Aorta (tissue), 5 donors: ENCODE data around the gene GGT6. TPM values are rescaled to one million over a fixed set of nuclear protein-coding genes. Genes with fewer than 3 reads are reported as not detected.

Experiments used
- ATAC-seq: fragments of 200-7000 bp; cut with Tn5 transposase; one replicate; pipeline ENCODE4 v1.9.1; 2022; ENCODE audit warnings: moderate library complexity; ENCODE audit not compliant: low FRiP score
- DNase-seq, 2 donors: peaks; one replicate each; pipeline ENCODE4 v3.0.0-alpha.2; 2020
- H3K27ac ChIP-seq, 2 donors: one replicate each; pipeline ENCODE4 v1.5.1; 2013; ENCODE audit warnings: low read length in 2 of 2, mild to moderate bottlenecking in 2 of 2, moderate library complexity in 2 of 2, control low read depth in 1 of 2, inconsistent platforms in 1 of 2, low read depth in 1 of 2
- H3K27me3 ChIP-seq, 2 donors: one replicate each; pipeline ENCODE4 v1.6.1; 2013; ENCODE audit warnings: control low read depth in 1 of 2, low read length in 1 of 2, mild to moderate bottlenecking in 1 of 2, moderate library complexity in 1 of 2; ENCODE audit not compliant: insufficient read depth in 2 of 2, control insufficient read depth in 1 of 2
- H3K36me3 ChIP-seq, 2 donors: one replicate each; pipeline ENCODE4 v1.6.1; 2013; ENCODE audit warnings: control low read depth in 1 of 2, low read length in 1 of 2, mild to moderate bottlenecking in 1 of 2; ENCODE audit not compliant: insufficient read depth in 2 of 2, control insufficient read depth in 1 of 2
- H3K4me1 ChIP-seq, 2 donors: one replicate each; pipeline ENCODE4 v1.6.1; 2013; ENCODE audit warnings: low read length in 2 of 2, control low read depth in 1 of 2, mild to moderate bottlenecking in 1 of 2, moderate library complexity in 1 of 2; ENCODE audit not compliant: insufficient read depth in 2 of 2, control insufficient read depth in 1 of 2
- H3K4me3 ChIP-seq, 2 donors: one replicate each; pipeline ENCODE4 v1.5.1; 2013; ENCODE audit warnings: low read length in 2 of 2, control low read depth in 1 of 2, mild to moderate bottlenecking in 1 of 2
- H3K9me3 ChIP-seq: one replicate; pipeline ENCODE4 v1.6.1; 2013; ENCODE audit warnings: mild to moderate bottlenecking, low read length; ENCODE audit not compliant: control insufficient read depth
- WGBS, 2 donors: extraction: QIAGEN DNeasy Blood & Tissue Kit; methylation state at CpG; one replicate each; pipeline ENCODE4 v1.1.7; 2013; 5-methylcytosine and 5-hydroxymethylcytosine counted together
- intact Hi-C, 2 donors: fragments of 100-400 bp; cut with DNase I; formaldehyde crosslinking; loops; one replicate each; pipeline versions ENCODE4 v1.14.2 to v1.15.0; 2022
- polyA plus RNA-seq, 2 donors: library from polyadenylated mRNA; stranded (reverse); fragments of 200-250 nt; gene quantifications; one replicate each; pipeline ENCODE4 v1.2.3, GENCODE V29; 2013
- total RNA-seq, 2 donors: library from RNA; stranded (reverse); fragmentation: NEBNext Ultra II Directional; extraction: Animal tissue kit (Norgen Biotek cat#: 25700); gene quantifications; one replicate each; pipeline ENCODE4 v1.2.1, GENCODE V29; 2021
- donor health status: healthy with polysubstance abuse.
- donor health status: Bipolar disorder and iron deficiency.
- donor health status: DM: no; HTN: no; CAD: no.
- donor health status: DM: no; HTN: no; CAD: no.
- donor health status: DM: yes; HTN: yes; CAD: no.

Gene GGT6
- total and polyA plus RNA-seq, 4 donors: 3.5 TPM; not detected in 3

GRCh38 chr17:4587195-4587594 lies 26.8 kb upstream of the GGT6 start:
- no peaks in the 10 kb centered on the region for H3K27me3 ChIP-seq
- 96 to 98% methylated on average over 7 of the region's 7 CpGs for WGBS, 2 donors
- H3K4me3 ChIP-seq: no peak overlapping the region
- DNase-seq (peak in 1 of 2 donors; percentile 21), ATAC-seq (no peak)
- H3K36me3 ChIP-seq: no peaks in the 10 kb centered on the region
- H3K4me1 ChIP-seq: no peaks in the 10 kb centered on the region
- no peaks in the 10 kb centered on the region for H3K9me3 ChIP-seq
- intact Hi-C loops: no loop called here
- H3K27ac ChIP-seq: no peak overlapping the region

DNA sequence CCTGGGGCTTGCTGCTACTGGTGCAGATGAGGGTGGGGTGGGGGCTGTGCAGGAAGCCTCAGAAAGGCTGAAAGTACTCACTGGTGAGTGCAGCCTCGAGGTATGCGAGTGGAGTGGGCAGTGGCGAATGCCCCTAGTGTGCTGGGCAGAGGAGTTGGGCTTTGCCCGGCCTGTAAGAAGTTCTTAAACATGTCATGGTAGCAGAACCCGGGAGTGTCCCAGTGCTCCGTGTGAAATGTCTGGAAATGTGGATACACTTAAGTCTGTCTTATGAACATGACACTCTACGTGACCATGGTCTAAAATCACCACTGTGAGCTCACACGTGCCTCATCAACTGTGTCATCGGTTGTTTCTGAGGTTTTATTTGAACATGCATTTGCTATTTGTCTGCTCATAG lies 25.7 kb upstream of the GGT6 start:
- no peaks in the 10 kb centered on the region for H3K9me3 ChIP-seq
- DNase-seq (peak in 1 of 2 donors; percentile 5), ATAC-seq (no peak)
- no peak overlapping the region for H3K27ac ChIP-seq
- 90 to 98% methylated on average over 9 of the region's 9 CpGs for WGBS, 2 donors
- no peaks in the 10 kb centered on the region for H3K4me1 ChIP-seq
- no peaks in the 10 kb centered on the region for H3K36me3 ChIP-seq
- no peaks in the 10 kb centered on the region for H3K27me3 ChIP-seq
- H3K4me3 ChIP-seq: no peak overlapping the region
- intact Hi-C loops: no loop called here

DNA sequence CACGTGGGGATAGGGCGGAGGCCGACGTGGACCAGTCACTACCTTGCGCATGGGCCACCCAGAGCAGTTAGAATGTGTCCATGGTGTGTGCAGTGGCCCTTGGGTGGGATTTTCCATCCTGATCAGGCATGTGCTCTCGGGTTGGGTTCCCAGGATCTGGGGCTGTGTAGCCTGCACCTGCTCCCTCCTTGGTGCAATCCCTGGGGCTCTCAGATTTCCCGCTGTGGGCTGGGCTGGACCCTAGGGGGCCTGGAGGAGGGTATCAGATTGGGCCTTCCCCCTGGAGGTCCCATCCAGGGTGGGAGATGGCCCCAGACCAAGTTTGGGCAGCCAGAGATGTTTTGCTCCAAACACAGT lies 25.2 kb upstream of the GGT6 start:
- ATAC-seq (no peak), DNase-seq (no peak)
- no peaks in the 10 kb centered on the region for H3K4me1 ChIP-seq
- 90 to 94% methylated on average over 7 of the region's 7 CpGs for WGBS, 2 donors
- H3K9me3 ChIP-seq: no peaks in the 10 kb centered on the region
- no peaks in the 10 kb centered on the region for H3K27me3 ChIP-seq
- intact Hi-C loops: no loop called here
- no peaks in the 10 kb centered on the region for H3K36me3 ChIP-seq
- H3K27ac ChIP-seq: no peak overlapping the region
- no peak overlapping the region for H3K4me3 ChIP-seq

- ATAC-seq: no peak
- 33 to 38% methylated on average over 41 to 57 of the region's 57 CpGs for WGBS, 2 donors
- H3K4me1 ChIP-seq: no peaks in the 10 kb centered on the region
Measured at GRCh38 chr17:4584917-4585637, 24.7 kb upstream of the GGT6 start.

GRCh38 chr17:4584101-4584916 lies 23.9 kb upstream of the GGT6 start, which contains the start of gene SMTNL2:
Gene SMTNL2, plus strand, starts transcription at chr17:4584529. Its CDS starts 77 bp downstream, at chr17:4584606.
- WGBS, 2 donors: 1% methylated on average over 83 to 100 of the region's 100 CpGs
- no peaks in the 10 kb centered on the region for H3K9me3 ChIP-seq
- DNase-seq (peak; percentile 47 to 83), ATAC-seq (no peak)
- H3K27me3 ChIP-seq: no peaks in the 10 kb centered on the region
- intact Hi-C loops: no loop called here
- H3K27ac ChIP-seq: no peak within 1 kb of the TSS
- no peaks in the 10 kb centered on the region for H3K4me1 ChIP-seq
- H3K4me3 ChIP-seq: peak within 1 kb of the TSS; percentile 15 to 17
- no peaks in the 10 kb centered on the region for H3K36me3 ChIP-seq

More at GRCh38 chr17:4584917-4585637, 24.7 kb upstream of the GGT6 start:
- peak; percentile 37 to 71 for DNase-seq
- Histone ChIP-seq H3K36me3 (no peaks in the 10 kb centered on the region), H3K27me3 (no peaks in the 10 kb centered on the region), H3K4me3 (no peak overlapping the region), H3K27ac (no peak overlapping the region), H3K9me3 (no peaks in the 10 kb centered on the region)
- intact Hi-C loops: no loop called here

DNA sequence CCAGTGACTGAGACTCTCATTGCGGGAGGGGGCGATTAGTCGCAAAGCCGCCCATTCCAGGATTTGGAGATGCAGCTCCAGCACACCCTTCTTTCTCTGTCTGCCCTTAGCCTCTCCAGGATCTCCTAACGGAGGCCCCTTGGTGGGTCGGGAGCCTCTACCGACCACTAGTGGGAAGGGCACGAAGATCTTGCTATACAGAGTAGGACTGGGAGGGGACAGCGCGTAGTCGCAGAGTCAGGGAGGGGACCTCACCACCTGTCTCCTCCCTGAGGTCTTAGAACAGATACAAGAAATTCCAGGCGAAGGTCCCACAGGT lies 23.4 kb upstream of the GGT6 start:
- Histone ChIP-seq H3K27me3 (no peaks in the 10 kb centered on the region), H3K4me3 (no peak overlapping the region), H3K4me1 (no peaks in the 10 kb centered on the region), H3K9me3 (no peaks in the 10 kb centered on the region), H3K27ac (no peak overlapping the region), H3K36me3 (no peaks in the 10 kb centered on the region)
- peak; percentile 40 for ATAC-seq
- DNase-seq: no peak
- WGBS, 2 donors: 28% methylated on average over 12 of the region's 12 CpGs
- intact Hi-C loops: no loop called here

GRCh38 chr17:4583206-4583605 lies 22.8 kb upstream of the GGT6 start:
- WGBS, 2 donors: 87 to 95% methylated on average over 3 of the region's 3 CpGs
- Histone ChIP-seq H3K4me1 (no peaks in the 10 kb centered on the region), H3K9me3 (no peaks in the 10 kb centered on the region), H3K4me3 (no peak overlapping the region), H3K27me3 (no peaks in the 10 kb centered on the region), H3K27ac (no peak overlapping the region), H3K36me3 (no peaks in the 10 kb centered on the region)
- ATAC-seq (no peak), DNase-seq (peak in 1 of 2 donors; percentile 4)
- intact Hi-C loops: no loop called here

- WGBS, 2 donors: 87 to 90% methylated on average over 8 of the region's 8 CpGs
- peak in 1 of 2 donors; percentile 35 for DNase-seq
Measured at GRCh38 chr17:4582691-4583090, 22.3 kb upstream of the GGT6 start.

GRCh38 chr17:4582101-4582501 lies 21.7 kb upstream of the GGT6 start:
- WGBS, 2 donors: 48 to 49% methylated on average over 7 of the region's 7 CpGs
- no peak overlapping the region for H3K4me3 ChIP-seq
- DNase-seq (peak in 1 of 2 donors; percentile 26), ATAC-seq (no peak)
- H3K36me3 ChIP-seq: no peaks in the 10 kb centered on the region
- intact Hi-C loops: no loop called here
- no peaks in the 10 kb centered on the region for H3K27me3 ChIP-seq
- H3K4me1 ChIP-seq: no peaks in the 10 kb centered on the region
- H3K27ac ChIP-seq: no peak overlapping the region
- no peaks in the 10 kb centered on the region for H3K9me3 ChIP-seq

More at GRCh38 chr17:4582691-4583090, 22.3 kb upstream of the GGT6 start:
- intact Hi-C loops: no loop called here
- no peaks in the 10 kb centered on the region for H3K9me3 ChIP-seq
- H3K27ac ChIP-seq: no peak overlapping the region
- H3K4me1 ChIP-seq: no peaks in the 10 kb centered on the region
- ATAC-seq: no peak
- no peaks in the 10 kb centered on the region for H3K36me3 ChIP-seq
- no peak overlapping the region for H3K4me3 ChIP-seq
- no peaks in the 10 kb centered on the region for H3K27me3 ChIP-seq
